Neural progenitor cell (in vitro differentiated cells): ENCODE results near the gene RNF225. TPM values are rescaled to one million over a fixed set of nuclear protein-coding genes. Genes with fewer than 3 reads are reported as not detected.
A peak's percentile ranks its signal among the peaks of the same experiment; 100 is the strongest.
"Not testable (repeated sequence)": the region's sequence is repeated elsewhere in the genome, so short reads cannot be mapped to it uniquely, and the experiment has no call there.

Source experiments
- DNase-seq: peaks from one replicate; pipeline ENCODE4 v3.0.0-alpha.2; 2016; ENCODE audit warnings: low spot score
- H2AFZ ChIP-seq: fragments of 200-600 bp; sonication (generic); replicated peaks from 2 replicates; pipeline ENCODE4 v1.6.1; 2016; ENCODE audit warnings: antibody characterized with exemption
- H3F3A ChIP-seq: fragments of 200-600 bp; sonication (generic); 2 replicates; pipeline ENCODE4 v1.6.1; 2016; ENCODE audit warnings: antibody characterized with exemption, low read depth
- H3K27ac ChIP-seq: fragments of 200-600 bp; sonication (generic); 2 replicates; pipeline ENCODE4 v1.5.1; 2016; ENCODE audit warnings: mild to moderate bottlenecking
- H3K27me3 ChIP-seq: fragments of 200-600 bp; sonication (generic); 2 replicates; pipeline ENCODE4 v1.6.1; 2016; ENCODE audit warnings: mild to moderate bottlenecking, moderate library complexity
- H3K36me3 ChIP-seq: fragments of 200-600 bp; sonication (generic); 2 replicates; pipeline ENCODE4 v1.5.1; 2016
- H3K4me1 ChIP-seq: fragments of 200-600 bp; sonication (generic); 2 replicates; pipeline ENCODE4 v1.6.1; 2016; ENCODE audit warnings: mixed run types
- H3K4me2 ChIP-seq: fragments of 200-600 bp; sonication (generic); 2 replicates; pipeline ENCODE4 v1.6.1; 2016
- H3K4me3 ChIP-seq: fragments of 200-600 bp; sonication (generic); 2 replicates; pipeline ENCODE4 v1.5.1; 2016
- H3K79me2 ChIP-seq: fragments of 200-600 bp; sonication (generic); 2 replicates; pipeline ENCODE4 v1.6.1; 2016; ENCODE audit warnings: low read depth
- H3K9ac ChIP-seq: fragments of 200-600 bp; sonication (generic); 2 replicates; pipeline ENCODE4 v1.6.1; 2016
- H3K9me3 ChIP-seq: fragments of 200-600 bp; sonication (generic); 2 replicates; pipeline ENCODE4 v1.5.1; 2016; ENCODE audit warnings: low read depth
- H4K20me1 ChIP-seq: fragments of 200-600 bp; sonication (generic); 2 replicates; pipeline ENCODE4 v1.6.1; 2016; ENCODE audit warnings: low read depth
- H3K27ac Mint-ChIP-seq: 3 replicates; pipeline ENCODE4 v1.8.0; 2021; ENCODE audit warnings: mixed read lengths
- H3K27me3 Mint-ChIP-seq: 2 replicates; pipeline ENCODE4 v1.8.0; 2022; ENCODE audit warnings: low read depth, mild to moderate bottlenecking, inconsistent platforms, moderate library complexity, mixed read lengths; ENCODE audit not compliant: insufficient read depth
- H3K36me3 Mint-ChIP-seq: 3 replicates; pipeline ENCODE4 v1.8.0; 2021; ENCODE audit warnings: mixed read lengths
- H3K4me1 Mint-ChIP-seq: 3 replicates; pipeline ENCODE4 v1.8.0; 2021; ENCODE audit warnings: mixed read lengths
- H3K4me3 Mint-ChIP-seq: 3 replicates; pipeline ENCODE4 v1.8.0; 2021; ENCODE audit warnings: mild to moderate bottlenecking, moderate library complexity, mixed read lengths
- H3K9me3 Mint-ChIP-seq: 3 replicates; pipeline ENCODE4 v1.8.0; 2020; ENCODE audit warnings: mixed read lengths
- EZH2 ChIP-seq: fragments of 200-600 bp; sonication (generic); IDR thresholded peaks from 2 replicates; pipeline ENCODE4 v1.6.1; 2017; ENCODE audit warnings: antibody characterized with exemption, mild to moderate bottlenecking, moderate library complexity
- EZH2phosphoT487 ChIP-seq: fragments of 200-600 bp; sonication (generic); IDR thresholded peaks from 2 replicates; pipeline ENCODE4 v1.6.1; 2017; ENCODE audit warnings: antibody characterized with exemption
- total RNA-seq: library from RNA; depleted of rRNA; stranded (reverse); fragments of >200 nt; gene quantifications from 2 replicates; pipeline ENCODE4 v1.2.3, GENCODE V29; 2015; ENCODE audit warnings: low replicate concordance
- TF ChIP-seq, protein P1 (sequence below): fragments of 200-600 bp; sonication (generic); IDR thresholded peaks from 2 replicates; pipeline ENCODE4 v1.5.1; 2017; ENCODE audit warnings: antibody characterized with exemption, mild to moderate bottlenecking

The RNF225 gene
- total RNA-seq, 1 donor from 2014 or later: not detected

DNA sequence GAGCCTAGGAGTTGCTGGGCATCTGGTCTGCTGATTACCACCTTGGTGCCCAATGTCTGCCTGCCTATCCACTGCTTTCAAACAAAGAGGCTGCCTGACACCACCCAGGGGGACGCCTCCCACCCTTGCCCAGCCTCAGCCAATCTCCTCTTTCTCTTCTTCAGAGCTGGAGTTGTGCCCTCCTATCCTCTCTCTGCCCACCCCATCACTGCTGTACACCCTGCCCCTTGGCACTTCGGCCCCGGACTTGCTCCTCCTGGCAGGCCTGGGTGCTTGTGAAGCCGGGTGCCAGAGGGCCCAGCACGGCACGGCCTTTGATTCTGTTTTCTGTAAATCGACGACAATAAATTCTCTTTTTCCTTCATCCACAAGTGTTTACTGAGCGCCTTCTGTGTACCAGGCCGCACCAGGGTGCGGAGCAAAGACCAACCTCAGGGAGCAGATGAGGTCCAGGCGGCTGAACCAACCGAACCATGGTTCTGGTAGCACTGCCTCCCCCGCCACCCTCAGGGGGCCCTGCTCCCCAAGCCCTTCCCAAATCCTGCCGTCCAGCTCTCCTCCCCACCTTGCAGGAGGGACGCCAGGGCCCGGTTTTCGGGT lies 5.0 kb downstream of the RNF225 start:
- Histone ChIP-seq H3K4me3 (peak overlapping the region; percentile 68), H3K9me3 (no peaks in the 10 kb centered on the region), H4K20me1 (no peaks in the 10 kb centered on the region), H3K27ac (no peak overlapping the region), H3K9ac (no peak overlapping the region), H3K4me2 (peak overlapping the region; percentile 81), H3K4me1 (peaks cover 3% of the 10 kb centered on the region), H3K27me3 (peaks cover 23% of the 10 kb centered on the region), H2AFZ (no peak overlapping the region), H3F3A (peaks cover 13% of the 10 kb centered on the region), H3K36me3 (no peaks in the 10 kb centered on the region), H3K79me2 (peaks cover 13% of the 10 kb centered on the region)
- TF ChIP-seq EZH2 (no peak), EZH2phosphoT487 (no peak)
- TF ChIP-seq, protein P1, sequence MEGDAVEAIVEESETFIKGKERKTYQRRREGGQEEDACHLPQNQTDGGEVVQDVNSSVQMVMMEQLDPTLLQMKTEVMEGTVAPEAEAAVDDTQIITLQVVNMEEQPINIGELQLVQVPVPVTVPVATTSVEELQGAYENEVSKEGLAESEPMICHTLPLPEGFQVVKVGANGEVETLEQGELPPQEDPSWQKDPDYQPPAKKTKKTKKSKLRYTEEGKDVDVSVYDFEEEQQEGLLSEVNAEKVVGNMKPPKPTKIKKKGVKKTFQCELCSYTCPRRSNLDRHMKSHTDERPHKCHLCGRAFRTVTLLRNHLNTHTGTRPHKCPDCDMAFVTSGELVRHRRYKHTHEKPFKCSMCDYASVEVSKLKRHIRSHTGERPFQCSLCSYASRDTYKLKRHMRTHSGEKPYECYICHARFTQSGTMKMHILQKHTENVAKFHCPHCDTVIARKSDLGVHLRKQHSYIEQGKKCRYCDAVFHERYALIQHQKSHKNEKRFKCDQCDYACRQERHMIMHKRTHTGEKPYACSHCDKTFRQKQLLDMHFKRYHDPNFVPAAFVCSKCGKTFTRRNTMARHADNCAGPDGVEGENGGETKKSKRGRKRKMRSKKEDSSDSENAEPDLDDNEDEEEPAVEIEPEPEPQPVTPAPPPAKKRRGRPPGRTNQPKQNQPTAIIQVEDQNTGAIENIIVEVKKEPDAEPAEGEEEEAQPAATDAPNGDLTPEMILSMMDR: no peak
- Mint-ChIP-seq H3K36me3 (peaks cover 13% of the 10 kb centered on the region), H3K27ac (peak overlapping the region; percentile 90), H3K4me3 (peak overlapping the region; percentile 97), H3K27me3 (no peaks in the 10 kb centered on the region), H3K9me3 (peaks cover 7% of the 10 kb centered on the region), H3K4me1 (peaks cover 17% of the 10 kb centered on the region)
- DNase-seq: no peak

GRCh38 chr19:58400916-58401839 lies 5.7 kb downstream of the RNF225 start:
- Mint-ChIP-seq H3K4me1 (peaks cover 17% of the 10 kb centered on the region), H3K27me3 (no peaks in the 10 kb centered on the region), H3K9me3 (peaks cover 7% of the 10 kb centered on the region), H3K27ac (peak overlapping the region; percentile 90), H3K36me3 (peaks cover 11% of the 10 kb centered on the region), H3K4me3 (peak overlapping the region; percentile 97)
- Histone ChIP-seq H3K27ac (no peak overlapping the region), H3F3A (peaks cover 13% of the 10 kb centered on the region), H3K36me3 (no peaks in the 10 kb centered on the region), H3K27me3 (peaks cover 16% of the 10 kb centered on the region), H3K79me2 (peaks cover 13% of the 10 kb centered on the region), H3K4me1 (peaks cover 3% of the 10 kb centered on the region), H3K9ac (peak overlapping the region; percentile 56), H3K4me2 (peak overlapping the region; percentile 81), H3K4me3 (peak overlapping the region; percentile 68), H3K9me3 (no peaks in the 10 kb centered on the region), H4K20me1 (no peaks in the 10 kb centered on the region), H2AFZ (no peak overlapping the region)
- TF ChIP-seq EZH2 (no peak), EZH2phosphoT487 (no peak)
- TF ChIP-seq, protein P1: no peak
- peak; percentile 100 for DNase-seq

- TF ChIP-seq, protein P1: no peak
- TF ChIP-seq EZH2phosphoT487: no peak
- no peak for TF ChIP-seq EZH2
- Histone ChIP-seq H3K27me3 (peaks cover 8% of the 10 kb centered on the region), H3K27ac (no peak overlapping the region), H4K20me1 (no peaks in the 10 kb centered on the region), H3K4me3 (peak overlapping the region; percentile 68), H3K4me1 (peaks cover 3% of the 10 kb centered on the region), H2AFZ (no peak overlapping the region), H3K79me2 (peaks cover 13% of the 10 kb centered on the region), H3K9ac (peak overlapping the region; percentile 56), H3K9me3 (no peaks in the 10 kb centered on the region), H3K4me2 (peak overlapping the region; percentile 71), H3F3A (peaks cover 20% of the 10 kb centered on the region), H3K36me3 (no peaks in the 10 kb centered on the region)
- Mint-ChIP-seq H3K4me1 (peaks cover 25% of the 10 kb centered on the region), H3K9me3 (peaks cover 13% of the 10 kb centered on the region), H3K27ac (no peak overlapping the region), H3K27me3 (no peaks in the 10 kb centered on the region), H3K4me3 (peak overlapping the region; percentile 97), H3K36me3 (peaks cover 17% of the 10 kb centered on the region)
- DNase-seq: no peak
Measured at GRCh38 chr19:58401840-58402421, 6.5 kb downstream of the RNF225 start.

DNA sequence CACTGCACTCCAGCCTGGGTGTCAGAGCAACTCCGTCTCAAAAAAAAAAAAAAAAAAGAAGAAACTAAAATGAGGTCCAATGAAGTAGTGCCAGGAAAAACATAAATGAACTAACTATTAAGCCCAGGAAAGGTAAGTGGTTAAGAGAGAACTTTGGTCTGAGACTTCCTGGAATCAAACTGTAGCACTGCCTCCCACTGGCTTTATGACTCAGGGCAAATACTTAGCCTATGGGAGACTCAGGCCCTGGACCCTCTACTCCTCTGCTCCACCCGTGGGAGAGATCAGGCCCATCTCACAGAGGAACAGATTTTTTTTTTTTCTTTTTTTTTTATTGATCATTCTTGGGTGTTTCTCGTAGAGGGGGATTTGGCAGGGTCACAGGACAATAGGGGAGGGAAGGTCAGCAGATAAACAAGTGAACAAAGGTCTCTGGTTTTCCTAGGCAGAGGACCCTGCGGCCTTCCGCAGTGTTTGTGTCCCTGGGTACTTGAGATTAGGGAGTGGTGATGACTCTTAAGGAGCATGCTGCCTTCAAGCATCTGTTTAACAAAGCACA lies 8.5 kb downstream of the RNF225 start:
- H3K36me3 ChIP-seq, H3K27ac ChIP-seq, H2AFZ ChIP-seq, H3K27me3 Mint-ChIP-seq, H3K4me2 ChIP-seq, H3K27ac Mint-ChIP-seq, H3K4me1 ChIP-seq, H3K9ac ChIP-seq, H4K20me1 ChIP-seq, H3K27me3 ChIP-seq, H3K9me3 ChIP-seq, DNase-seq, H3K4me3 ChIP-seq: not testable (repeated sequence)
- peaks cover 13% of the 10 kb centered on the region for H3K9me3 Mint-ChIP-seq
- peaks cover 17% of the 10 kb centered on the region for H3K36me3 Mint-ChIP-seq
- H3K4me1 Mint-ChIP-seq: peaks cover 35% of the 10 kb centered on the region
- Histone ChIP-seq H3F3A (peaks cover 25% of the 10 kb centered on the region), H3K79me2 (peaks cover 13% of the 10 kb centered on the region)
- peak overlapping the region; percentile 66 for H3K4me3 Mint-ChIP-seq
